A673 (cell line): ENCODE measurements around the gene PLAC1.

ENCODE experiments used
- EZH2 ChIP-seq: fragments of 200-600 bp; sonication (generic); IDR thresholded peaks from 2 replicates; pipeline ENCODE4 v1.6.1; 2017; ENCODE audit warnings: borderline replicate concordance, low read depth, mild to moderate bottlenecking, mixed read lengths, antibody characterized with exemption, low read length; ENCODE audit not compliant: poor library complexity, severe bottlenecking
- TF ChIP-seq, protein P1 (sequence below): fragments of 300-800, 200-600 bp; sonication (generic); conservative IDR thresholded peaks from 2 replicates; pipeline ENCODE4 v1.5.1; 2017; ENCODE audit warnings: low read depth, mild to moderate bottlenecking, antibody characterized with exemption, low read length, moderate library complexity, mixed read lengths

DNA sequence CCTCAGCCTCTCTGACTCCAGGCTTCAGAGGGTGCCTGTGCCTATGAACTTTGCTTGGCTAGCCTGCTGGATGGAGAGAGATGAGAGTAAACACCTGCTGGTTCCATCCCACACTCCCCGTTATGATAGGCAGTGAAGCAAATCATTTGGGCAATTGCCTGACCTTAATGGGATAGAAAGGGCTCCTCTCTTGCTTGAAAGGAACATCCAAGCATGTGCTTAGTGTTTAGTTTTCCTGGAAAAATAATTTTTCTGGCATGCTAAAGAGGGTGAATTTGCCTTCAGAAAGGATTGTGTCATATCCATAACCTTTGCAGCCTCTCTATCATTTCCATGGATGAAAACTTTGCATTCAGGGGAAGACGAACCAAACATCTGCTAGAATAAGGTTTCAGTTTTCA is 10.8 kb downstream of the PLAC1 start:
- TF ChIP-seq, protein P1, sequence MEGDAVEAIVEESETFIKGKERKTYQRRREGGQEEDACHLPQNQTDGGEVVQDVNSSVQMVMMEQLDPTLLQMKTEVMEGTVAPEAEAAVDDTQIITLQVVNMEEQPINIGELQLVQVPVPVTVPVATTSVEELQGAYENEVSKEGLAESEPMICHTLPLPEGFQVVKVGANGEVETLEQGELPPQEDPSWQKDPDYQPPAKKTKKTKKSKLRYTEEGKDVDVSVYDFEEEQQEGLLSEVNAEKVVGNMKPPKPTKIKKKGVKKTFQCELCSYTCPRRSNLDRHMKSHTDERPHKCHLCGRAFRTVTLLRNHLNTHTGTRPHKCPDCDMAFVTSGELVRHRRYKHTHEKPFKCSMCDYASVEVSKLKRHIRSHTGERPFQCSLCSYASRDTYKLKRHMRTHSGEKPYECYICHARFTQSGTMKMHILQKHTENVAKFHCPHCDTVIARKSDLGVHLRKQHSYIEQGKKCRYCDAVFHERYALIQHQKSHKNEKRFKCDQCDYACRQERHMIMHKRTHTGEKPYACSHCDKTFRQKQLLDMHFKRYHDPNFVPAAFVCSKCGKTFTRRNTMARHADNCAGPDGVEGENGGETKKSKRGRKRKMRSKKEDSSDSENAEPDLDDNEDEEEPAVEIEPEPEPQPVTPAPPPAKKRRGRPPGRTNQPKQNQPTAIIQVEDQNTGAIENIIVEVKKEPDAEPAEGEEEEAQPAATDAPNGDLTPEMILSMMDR, result no peak
- TF ChIP-seq EZH2, result no peak
